UCSD-AML1 (cell line): Measurements from ENCODE around the gene PFKFB3.
"Not testable (repeated sequence)": the region's sequence is repeated elsewhere in the genome, so short reads cannot be mapped to it uniquely, and the experiment has no call there.

Experiments
- DNase-seq: peaks from one replicate; lab custom pipeline; 2025; ENCODE audit not compliant: unreplicated experiment; lab: John Stamatoyannopoulos, UW

Gene PFKFB3

DNA sequence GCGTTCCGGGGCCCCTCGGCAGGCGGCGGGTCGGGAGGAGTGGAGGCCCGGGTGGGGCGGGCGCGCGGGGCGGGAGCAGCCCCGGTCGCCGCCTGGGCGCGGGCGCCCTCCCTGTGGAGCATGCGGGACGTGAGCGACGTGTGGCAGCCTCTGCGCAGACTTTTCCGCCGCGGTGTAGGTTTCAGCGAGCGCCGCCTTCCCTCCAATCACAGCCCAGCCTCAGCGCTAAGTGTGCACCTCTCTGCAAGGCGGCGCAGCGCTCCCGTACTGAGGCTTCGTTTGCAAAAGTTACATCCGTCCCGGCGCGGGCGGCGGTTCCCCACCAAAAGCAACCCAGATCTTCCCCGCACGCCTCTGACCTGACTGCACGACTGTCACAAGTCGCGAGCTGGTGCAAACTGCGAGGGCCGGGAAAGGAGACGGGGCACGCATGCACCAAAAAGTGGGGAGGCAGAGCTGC, 1.2 kb upstream of the PFKFB3 start:
- no peak for DNase-seq

DNA sequence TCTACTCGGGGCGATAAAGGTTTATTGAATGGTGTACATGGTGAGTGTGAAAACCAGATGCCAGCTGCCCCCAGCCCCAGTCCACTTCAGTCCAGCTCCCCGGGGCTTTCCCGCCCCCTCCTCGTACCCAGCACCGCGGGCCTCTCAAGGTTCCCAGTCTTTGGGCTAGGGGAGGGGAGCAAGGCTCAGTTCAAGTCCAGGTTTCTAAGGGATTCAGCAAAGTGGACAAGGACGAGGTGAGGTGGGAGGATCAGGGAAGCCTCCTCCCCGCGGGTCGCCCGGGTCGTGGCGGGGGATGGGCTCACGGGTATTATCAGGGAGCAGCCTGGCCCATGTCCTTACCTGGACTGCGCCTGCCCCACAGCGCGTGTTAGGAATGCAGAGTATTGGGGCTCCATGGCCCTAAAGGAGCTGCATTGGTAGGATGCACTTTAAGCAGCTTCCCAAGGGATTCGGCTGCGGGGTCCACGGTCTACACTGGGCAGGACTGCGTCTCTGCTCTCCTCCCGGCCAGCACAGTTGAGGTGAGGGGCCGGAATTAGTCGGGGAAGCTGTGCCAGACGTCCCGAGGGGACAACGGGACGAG, 541 bp upstream of the PFKFB3 start:
- DNase-seq: no peak

DNA sequence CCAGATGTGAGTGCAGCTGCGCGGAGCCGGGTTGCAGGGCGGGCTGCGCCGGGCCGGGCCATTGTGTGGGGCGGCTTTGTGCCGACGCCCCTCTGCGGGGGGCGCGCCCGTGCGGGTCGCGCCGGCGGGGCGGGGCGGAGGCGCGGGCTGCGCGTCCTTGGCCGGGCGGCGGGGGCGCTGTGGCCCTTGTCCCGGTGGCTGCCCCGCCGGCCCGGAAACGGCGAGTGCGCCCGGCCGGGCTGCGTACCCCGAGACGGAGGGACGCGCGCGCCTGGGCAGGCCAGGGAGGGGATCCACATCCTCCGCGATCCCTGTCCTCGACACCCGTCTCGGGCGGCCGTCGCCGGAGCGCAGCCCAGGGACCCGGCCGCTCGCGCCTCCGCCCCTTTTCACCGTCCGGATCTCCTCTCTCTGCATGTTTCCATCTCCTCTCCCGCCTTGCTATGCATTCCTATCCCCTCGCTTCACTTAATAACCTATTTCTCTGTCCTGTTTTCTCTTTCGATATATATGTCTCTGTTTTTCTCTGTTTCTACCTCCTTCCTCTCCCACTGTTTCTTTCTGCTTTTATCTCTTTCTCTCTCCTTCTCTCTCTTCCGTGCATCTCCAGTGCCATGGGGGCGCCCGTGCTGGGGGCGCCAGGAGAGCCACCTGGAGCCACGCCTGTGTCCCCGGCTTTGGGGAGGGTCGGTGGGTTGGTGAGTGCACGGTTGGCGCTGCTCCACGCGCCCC, 765 bp downstream of the PFKFB3 start:
- no peak for DNase-seq

DNA sequence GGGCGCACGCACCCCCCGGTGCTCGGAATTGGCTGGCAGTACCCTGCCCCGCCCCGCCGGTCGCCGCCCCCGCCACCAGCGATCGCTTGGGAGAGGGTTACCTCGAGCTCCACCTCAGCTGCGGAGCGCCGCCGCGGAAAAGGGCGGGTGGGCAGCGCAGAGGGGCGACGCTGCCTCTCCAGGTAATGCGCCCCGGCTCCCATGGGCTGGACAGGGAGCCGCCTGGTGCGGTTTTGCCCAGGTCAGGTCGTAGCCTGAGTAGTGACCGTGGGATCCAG, 1.3 kb downstream of the PFKFB3 start:
- no peak for DNase-seq

DNA sequence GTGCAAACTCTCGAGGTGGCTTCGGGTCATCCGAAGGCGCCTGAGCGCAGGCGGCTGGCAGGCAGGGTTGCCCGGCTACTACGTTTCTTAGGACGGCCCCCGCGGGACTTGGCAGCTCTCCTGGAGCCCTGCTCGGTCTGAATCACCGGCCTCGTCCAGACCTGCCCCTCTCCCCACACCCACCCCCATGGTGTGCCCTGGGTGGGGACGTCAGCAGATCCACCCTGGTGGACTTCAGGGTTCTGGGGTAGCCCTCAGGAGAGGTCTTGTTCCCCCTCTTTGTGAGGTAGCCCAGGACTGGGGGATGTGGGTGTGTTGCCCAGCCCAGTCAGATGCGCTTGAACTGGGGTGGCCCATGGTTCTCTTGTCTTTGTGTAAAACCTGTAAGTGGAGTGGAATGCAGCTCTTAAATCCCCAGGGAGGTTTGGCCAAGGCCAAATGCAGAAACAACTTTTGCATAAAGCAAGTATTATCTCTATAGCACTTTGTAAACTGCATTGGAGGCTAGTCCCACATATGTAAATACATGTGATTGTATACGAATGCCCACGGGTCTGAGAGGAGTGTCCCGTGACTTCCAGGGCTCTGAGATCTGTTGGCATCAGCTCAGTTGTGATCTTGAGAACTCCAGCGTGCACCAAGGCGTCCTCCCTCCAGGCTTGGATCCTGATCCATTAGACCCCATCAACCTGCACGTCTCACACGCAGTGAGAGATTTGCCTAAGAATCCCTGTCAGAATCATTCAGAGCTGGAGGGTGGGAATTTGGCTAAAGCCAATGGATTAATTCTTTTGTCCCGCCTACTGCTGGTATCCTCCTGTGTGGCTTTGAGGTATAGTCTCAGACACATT, 1.8 kb downstream of the PFKFB3 start:
- no peak for DNase-seq

DNA sequence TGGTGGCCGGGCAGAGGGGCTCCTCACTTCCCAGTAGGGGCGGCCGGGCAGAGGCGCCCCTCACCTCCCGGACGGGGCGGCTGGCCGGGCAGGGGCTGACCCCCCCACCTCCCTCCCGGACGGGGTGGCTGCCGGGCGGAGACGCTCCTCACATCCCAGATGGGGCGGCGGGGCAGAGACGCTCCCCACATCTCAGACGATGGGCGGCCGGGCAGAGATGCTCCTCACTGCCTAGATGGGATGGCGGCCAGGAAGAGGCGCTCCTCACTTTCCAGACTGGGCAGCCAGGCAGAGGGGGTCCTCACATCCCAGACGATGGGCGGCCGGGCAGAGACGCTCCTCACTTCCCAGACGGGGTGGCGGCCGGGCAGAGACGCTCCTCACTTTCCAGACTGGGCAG, 3.8 kb downstream of the PFKFB3 start:
- not testable (repeated sequence) for DNase-seq

DNA sequence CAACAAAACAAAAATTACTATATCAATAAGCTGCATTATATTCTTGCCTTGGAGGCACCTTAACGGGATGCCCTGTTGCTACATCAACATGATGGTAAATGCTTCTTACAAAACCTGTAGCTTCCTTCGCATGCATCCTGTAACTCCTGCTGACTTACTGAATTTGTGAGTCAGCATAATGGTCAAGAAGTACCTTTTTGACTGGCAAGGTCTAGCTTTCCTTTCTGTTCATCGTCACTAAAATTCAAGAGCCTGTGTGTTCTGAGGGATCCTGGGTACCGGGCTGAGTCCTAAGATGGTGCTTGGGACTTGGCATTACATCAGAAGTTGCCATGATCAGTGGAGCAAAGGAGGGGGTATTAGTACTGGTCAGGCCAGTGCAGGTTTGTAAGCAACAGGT, 4.9 kb downstream of the PFKFB3 start:
- no peak for DNase-seq

DNA sequence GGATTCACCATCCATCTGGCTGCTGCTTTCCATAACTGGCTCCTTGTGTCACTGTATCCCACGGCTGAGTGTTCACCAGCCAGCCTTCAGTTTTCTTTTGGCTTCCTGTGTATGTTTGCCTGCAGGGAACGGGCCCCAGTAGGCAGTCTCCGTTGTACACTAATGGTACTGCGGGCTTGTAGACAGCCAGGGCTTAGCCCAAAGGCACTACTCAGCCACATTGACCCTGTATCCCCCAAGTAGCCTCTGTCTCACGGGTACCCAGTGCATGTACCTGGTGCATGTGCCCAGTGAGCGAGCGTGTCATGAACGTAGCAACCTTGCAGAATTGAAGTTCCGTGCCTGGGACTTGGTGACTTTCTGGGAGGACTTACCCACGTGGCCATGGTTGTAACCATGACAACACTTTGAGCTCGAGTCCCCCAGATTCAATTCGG, 6.1 kb downstream of the PFKFB3 start:
- DNase-seq: no peak

DNA sequence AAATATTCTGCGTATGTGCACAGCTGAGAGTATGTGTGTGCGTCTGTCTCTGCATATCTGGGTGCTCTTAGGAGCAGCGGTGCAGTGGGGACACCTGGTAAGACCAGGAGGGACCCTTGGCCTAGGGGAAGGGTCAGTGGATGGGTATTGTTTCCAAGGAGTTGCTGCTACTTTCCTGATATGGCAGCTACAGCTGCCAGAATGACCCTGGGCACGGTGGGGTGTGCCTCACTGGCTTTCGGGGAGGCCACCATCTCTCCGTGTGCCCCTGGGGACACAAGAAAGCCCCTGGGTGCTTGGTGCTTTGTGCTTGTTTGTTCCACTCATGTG, 8.6 kb downstream of the PFKFB3 start:
- DNase-seq: no peak

DNA sequence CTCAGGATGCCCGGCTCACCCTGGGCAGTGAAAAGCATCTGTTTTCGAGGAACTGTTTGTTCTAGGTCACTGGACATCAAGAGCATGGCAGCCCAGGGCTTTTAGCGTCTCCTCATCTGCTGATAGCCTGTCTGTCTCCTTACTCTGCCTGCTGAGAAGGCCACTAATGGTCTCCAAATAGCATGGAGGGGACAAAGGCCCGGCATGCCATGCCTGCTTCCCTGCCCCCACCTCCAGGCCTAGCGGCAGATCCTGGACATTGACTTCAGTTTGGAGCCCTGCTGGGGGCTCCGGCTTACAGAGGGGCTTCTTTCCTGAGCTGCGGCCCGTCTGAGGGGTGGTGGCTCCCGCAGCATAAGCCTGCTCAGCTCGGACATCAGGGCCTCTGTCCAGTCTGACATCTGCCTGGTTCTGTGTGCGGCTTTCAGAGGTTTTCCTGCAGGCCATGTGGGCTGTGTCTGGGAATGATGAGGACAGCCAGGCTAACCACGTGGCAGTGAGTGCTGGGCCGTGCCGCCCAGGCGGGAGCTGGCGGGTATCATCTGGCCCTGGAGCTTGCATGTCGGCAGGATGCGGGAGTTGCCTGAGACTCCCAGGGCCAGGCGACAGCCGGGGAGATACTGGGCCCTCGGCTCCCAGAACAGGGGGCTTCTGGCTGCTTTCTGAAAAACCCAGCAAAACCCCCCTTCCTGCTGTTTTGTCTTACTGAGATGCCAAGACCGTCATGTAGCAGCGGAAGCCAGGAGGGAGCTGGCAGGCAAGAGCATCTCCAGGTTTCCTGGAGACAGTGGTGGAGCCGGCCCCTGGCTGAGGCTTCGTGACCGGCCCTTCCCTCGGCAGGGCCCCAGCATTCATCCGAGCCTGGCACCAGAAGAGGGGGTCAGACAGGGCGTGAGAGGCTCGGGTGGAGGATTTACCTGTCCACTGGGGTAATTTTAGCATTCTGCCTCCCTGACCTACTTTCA, 9.2 kb downstream of the PFKFB3 start:
- DNase-seq: no peak

DNA sequence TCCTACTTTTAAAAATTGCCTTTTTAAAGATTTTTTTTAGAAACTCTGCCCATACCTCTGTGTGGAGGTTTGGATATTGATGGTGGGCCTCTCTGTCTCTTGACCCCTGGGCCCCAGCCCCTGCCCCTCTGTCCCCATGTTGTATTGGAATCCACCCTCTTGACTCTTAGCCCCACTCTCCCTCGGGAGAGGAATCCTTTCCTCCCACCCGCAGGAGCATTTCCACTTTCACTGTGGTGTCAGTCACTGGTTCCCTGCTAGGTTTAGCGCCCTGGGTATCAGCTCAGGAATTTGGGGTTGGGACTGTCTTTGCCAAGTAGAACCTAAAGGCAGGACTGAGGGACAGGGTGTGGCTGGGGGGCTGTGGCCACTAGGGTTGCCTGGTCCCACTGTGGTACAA, 10.1 kb downstream of the PFKFB3 start:
- no peak for DNase-seq

DNA sequence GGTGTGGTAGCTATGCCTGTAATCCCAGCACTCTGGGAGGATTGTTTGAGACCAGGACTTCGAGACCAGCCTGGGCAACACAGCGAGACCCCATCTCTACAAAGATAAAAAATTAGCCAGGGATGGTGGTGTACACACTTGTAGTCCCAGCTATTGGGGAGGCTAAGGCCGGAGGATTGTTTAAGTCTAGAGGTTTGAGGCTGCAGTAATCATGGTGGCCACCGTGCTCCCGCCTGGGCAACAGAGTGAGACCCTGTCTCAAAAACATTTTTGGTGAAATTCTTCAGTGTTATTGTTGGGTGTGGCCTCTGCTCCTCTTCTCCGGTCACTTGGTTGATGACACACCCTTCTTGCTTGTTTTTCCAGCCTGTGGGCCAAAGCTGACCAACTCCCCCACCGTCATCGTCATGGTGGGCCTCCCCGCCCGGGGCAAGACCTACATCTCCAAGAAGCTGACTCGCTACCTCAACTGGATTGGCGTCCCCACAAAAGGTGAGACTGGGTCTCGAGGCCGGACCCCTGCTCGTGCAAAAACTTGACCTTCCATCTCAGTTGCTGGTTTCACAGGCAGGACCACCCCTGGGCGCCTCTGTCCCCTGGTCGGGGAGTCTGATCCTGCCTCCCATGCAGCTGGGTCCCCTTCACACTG, 10.6 kb downstream of the PFKFB3 start:
- no peak for DNase-seq

DNA sequence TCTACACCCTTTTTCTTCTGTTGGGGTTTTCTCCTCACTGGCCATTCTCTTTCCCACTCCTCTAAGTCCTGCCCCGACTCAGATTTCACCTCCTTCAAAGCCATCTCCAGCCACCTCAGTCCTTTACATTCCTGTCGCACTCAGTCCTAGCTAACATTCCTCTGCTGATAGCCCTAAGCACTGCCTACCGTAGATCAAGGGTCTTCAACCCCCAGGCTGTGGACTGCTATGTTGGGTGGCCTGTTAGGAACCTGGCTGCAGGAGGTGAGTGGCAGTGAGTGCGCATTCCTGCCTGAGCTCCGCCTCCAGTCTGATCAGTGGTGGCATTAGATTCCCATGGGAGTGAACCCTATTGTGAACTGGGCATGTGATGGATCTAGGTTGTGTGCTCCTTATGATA, 11.2 kb downstream of the PFKFB3 start:
- no peak for DNase-seq

DNA sequence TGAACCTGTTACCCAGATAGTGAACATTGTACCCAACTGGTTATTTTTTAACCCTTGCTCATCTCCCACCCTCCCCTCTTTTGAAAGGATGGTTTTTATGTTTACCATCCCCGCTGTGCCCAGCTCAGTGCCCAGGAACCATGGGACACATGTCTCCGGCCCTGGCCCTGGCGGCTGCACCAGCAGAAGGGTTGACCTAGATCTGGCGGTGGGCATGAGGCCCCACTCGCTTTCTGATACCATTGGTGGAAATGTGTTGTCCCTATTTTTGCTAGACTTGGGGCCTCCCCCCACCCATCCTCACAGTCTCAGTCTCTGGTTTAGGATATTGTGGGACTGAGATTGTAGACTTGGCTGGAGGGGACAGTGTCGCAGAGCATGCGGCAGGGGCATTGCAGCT, 11.9 kb downstream of the PFKFB3 start:
- DNase-seq: no peak

DNA sequence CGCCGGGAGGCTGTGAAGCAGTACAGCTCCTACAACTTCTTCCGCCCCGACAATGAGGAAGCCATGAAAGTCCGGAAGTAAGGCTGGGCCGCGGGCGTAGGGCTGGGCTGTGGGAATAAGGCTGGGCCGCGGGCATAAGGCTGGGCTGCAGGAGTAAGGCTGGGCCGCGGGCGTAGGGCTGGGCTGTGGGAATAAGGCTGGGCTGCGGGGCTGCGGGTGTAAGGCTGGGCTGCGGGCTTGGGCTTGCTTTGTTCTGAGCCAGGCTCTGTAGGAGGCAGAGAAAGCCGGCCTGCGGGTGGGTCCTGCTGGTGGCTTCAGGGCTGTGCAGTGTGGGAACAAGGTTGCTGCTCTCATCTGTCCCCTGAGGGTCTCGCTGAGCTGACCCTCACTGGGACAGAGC, 12.5 kb downstream of the PFKFB3 start:
- DNase-seq: no peak

DNA sequence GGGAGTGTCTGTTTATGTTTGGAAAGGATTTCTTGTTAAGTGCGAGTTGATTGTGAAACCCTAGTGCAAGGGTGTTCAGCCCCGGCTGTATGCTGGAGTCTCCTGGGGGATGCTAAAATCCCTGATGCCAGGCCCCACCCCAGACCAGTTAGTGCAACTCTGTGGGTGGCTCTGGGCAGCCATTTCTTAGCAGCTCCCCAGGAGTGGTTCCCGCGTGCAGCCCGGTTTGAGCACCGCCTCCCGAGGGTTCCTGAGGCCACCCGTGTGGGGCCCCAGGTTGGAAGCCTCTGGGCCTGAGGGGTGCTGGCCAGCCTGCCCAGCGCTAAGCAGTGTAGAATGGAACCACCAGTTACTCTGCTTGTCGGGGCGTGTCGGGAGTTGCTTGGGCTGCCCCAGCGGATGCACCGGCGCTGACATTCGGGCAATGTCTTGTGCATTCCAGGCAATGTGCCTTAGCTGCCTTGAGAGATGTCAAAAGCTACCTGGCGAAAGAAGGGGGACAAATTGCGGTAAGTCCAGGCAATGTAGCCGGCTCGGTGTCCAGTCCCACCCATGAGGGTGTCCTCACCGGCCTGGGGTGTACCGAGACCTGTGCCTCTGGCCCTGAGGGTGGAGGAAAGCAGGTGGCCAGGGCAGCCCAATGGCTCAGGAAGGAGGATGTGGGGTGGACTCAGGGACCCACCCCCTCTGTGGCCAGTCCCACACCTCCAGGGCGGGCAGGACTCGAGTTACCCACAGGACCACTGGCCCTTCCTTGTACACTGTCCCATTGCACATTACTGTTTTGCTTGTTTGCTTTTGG, 13.2 kb downstream of the PFKFB3 start:
- DNase-seq: no peak

DNA sequence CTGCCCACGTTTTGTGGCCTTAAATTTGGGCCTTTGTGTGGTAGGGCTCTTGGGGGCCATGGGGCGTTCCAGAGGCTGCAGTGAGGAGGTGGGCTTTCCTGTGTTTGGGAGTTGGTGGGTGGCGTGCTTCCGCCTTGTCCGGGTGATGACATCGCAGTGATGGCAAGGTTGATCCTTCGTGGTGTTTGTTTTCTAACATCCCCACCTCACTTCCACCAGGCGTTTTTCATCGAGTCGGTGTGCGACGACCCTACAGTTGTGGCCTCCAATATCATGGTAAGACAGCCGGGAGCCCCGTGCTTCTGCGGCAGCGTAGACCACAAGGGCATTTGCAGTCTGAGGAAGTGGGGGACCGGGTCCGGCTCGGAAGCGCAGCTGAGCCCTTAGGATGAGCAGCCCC, 14.2 kb downstream of the PFKFB3 start:
- DNase-seq: no peak

DNA sequence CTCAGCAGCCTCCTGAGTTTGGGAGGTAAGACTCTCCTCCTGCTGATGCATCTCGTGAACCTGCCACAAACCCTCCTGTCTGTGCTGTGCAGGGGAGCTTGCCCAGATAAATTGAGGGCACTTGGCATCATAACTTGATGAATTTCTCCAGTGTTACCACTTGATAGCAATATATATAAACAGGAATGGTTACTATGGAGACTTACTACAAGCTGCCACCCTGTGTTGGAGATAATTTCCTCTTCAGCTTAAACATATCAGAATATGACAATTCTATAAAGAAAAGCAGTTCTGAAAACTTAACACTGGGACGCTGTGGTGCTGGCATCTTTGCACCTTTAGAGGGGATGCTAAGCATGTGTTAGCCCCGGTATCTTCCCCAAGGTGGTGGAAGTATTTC, 14.9 kb downstream of the PFKFB3 start:
- DNase-seq: no peak

DNA sequence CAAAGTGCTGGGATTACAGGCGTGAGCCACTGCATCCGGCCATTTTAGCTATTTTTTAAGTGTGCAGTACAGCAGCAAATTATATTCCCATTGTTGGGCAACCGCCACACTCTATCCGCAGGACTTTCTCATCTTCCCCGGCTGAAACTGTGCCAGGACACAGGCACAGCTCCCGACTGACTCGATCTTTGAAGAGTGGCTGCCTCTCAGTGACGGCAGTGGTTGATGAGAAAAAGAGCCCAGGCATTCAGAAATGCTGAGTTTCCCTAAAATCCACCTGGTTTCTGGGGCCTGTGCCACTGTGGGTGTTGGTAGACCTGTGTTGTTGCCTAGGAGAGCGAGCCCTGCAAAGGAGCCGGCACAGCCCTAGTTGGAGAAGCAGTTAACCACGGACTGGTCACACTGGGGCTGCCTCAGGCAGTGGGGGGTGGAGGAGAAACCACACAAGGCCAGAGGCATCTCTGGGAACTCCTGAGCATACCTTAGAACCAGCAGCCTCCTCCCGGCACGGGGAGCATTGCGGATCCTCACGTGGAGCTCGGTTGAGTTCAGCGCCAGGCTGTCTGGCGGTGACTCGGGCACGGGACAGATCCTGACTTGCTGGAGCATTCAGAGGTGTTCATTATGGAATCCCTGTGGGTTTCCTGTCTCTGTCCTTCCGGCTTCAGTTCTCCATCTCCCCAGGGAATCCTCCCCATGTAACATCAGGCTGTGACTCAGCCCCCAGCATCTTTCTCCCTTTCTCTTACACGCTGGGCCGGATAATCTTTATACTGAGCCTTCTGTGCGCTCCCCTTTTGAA, 16.2 kb downstream of the PFKFB3 start:
- DNase-seq: no peak
